GM10248 (cell line): ENCODE data around the gene ING3.

Source experiments
- CTCF ChIA-PET: fragments of 300-600 bp; sonication (Branson Sonifier 250); formaldehyde crosslinking; extraction: SDS; loops from one replicate; lab custom pipeline; 2021; ENCODE audit warnings: antibody characterized with exemption; lab: Yijun Ruan, JAX
- POLR2A ChIA-PET: fragments of 350-650 bp; sonication (Branson Sonifier 250); formaldehyde crosslinking; extraction: SDS; loops from one replicate; lab custom pipeline; 2020; ENCODE audit warnings: antibody characterized with exemption; lab: Yijun Ruan, JAX
- DNase-seq: peaks from one replicate; pipeline ENCODE4 v3.0.0; 2012; ENCODE audit errors: extremely low spot score
- TF ChIP-seq, protein P1 (sequence below): IDR thresholded peaks from 2 replicates; pipeline ENCODE4 v1.5.1; 2012; ENCODE audit warnings: mild to moderate bottlenecking, low read depth; ENCODE audit errors: extremely low read depth, missing control alignments, control extremely low read depth

The ING3 gene

GRCh38 chr7:120989257-120990220 is 39.0 kb downstream of the ING3 start:
- ChIA-PET CTCF (interaction anchor here (0.8 to 7.5 kb wide), 14 partner anchors 10 to 381 kb away, joined by 3 to 75 read pairs (median 10); no protein-coding TSS in a partner anchor), POLR2A (no interaction called here)

DNA sequence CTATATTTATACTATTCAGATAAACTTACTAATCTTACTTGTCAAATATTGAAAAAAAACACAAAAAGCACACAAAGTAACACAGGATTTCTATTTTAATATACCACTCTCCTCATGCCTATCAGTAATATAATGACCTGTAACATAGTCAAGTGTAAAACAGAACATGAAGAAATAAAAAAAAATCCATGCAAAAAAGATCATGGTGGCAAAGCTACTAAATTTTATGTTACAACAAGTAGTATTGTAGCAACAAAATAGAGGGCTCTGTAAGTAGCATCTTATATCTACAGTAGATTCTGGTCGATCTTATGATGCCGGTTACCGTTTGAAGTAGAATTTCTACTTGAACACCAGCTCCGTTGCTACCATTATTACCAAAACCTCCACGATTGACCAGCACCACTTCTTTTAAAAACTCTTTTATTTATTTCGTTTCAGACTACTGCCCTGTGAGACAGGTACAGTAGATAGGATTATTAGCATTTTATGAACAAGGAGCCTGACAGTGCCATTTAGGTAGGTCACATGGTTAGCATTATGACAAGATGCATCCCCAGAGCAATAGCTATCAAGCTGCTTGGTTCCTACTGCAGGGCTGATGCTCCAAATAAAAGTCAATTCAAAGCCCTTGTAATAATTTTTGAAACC is 40.0 kb downstream of the ING3 start:
- DNase-seq, result no peak
- ChIA-PET CTCF (interaction anchor here (0.9 to 7.5 kb wide), 6 partner anchors 9 to 377 kb away, joined by 3 to 75 read pairs (median 10); no protein-coding TSS in a partner anchor), POLR2A (no interaction called here)
- TF ChIP-seq, protein P1, sequence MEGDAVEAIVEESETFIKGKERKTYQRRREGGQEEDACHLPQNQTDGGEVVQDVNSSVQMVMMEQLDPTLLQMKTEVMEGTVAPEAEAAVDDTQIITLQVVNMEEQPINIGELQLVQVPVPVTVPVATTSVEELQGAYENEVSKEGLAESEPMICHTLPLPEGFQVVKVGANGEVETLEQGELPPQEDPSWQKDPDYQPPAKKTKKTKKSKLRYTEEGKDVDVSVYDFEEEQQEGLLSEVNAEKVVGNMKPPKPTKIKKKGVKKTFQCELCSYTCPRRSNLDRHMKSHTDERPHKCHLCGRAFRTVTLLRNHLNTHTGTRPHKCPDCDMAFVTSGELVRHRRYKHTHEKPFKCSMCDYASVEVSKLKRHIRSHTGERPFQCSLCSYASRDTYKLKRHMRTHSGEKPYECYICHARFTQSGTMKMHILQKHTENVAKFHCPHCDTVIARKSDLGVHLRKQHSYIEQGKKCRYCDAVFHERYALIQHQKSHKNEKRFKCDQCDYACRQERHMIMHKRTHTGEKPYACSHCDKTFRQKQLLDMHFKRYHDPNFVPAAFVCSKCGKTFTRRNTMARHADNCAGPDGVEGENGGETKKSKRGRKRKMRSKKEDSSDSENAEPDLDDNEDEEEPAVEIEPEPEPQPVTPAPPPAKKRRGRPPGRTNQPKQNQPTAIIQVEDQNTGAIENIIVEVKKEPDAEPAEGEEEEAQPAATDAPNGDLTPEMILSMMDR, result no peak

More at GRCh38 chr7:120989257-120990220, 39.0 kb downstream of the ING3 start:
- no peak for DNase-seq
- TF ChIP-seq, protein P1, result no peak

DNA sequence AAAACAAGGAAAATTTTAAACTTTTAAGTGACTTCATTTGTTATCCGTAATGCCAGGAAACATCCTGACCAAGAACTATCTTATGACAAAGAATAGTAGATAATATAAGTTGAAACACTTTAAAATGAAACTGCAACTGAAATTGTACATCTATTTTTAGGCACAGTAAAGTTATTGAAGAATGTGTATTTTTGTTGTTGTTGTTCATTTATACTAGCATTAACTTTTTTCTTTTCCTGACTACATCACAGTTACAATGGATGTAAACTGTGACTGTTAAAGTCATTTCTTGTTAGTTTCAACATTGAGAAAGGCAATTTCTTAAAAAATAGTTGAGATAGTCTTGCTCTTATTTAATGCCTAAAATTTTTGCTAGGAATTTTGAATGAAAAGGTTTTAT is 40.6 kb downstream of the ING3 start:
- DNase-seq, result no peak
- ChIA-PET CTCF (interaction anchor here (0.9 to 7.5 kb wide), 4 partner anchors 8 to 199 kb away, joined by 3 to 75 read pairs (median 38); no protein-coding TSS in a partner anchor), POLR2A (no interaction called here)
- TF ChIP-seq, protein P1, result no peak

DNA sequence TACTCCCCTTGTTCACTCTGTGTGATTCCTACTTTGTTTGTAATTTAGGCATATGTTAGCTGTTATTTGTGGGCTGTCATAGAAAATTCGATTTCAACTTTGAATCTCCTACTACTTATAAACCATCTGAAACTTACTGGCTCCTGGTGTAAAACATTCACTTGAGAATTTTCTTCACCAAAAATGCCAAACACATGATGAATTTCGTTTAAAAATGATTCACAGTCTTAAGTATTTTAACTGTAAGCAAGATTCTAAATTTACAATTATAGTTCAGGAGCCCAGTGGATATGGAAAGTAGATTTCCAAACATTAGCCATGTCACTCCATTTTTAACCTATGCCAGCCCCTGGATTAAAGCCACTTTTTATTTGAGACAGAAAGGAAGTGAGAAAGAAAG is 41.0 kb downstream of the ING3 start:
- TF ChIP-seq, protein P1, result no peak
- DNase-seq, result no peak
- ChIA-PET POLR2A (no interaction called here), CTCF (interaction anchor here (0.9 to 7.5 kb wide), 5 partner anchors 8 to 200 kb away, joined by 3 to 75 read pairs (median 3); no protein-coding TSS in a partner anchor)

GRCh38 chr7:120992272-120992964 is 41.8 kb downstream of the ING3 start:
- TF ChIP-seq, protein P1, result no peak
- CTCF ChIA-PET, result interaction anchor here (1.0 kb wide), 1 partner anchor 18 kb away, joined by 3 read pairs; no protein-coding TSS in a partner anchor
- no peak for DNase-seq
- POLR2A ChIA-PET, result no interaction called here
